ENCODE measurements around the gene FBXL17. TPM values are rescaled to one million over a fixed set of nuclear protein-coding genes. Genes with fewer than 3 reads are reported as not detected.

The FBXL17 gene
- total RNA-seq, 1 experiment from 2014 or later, result 18.2 TPM

- Mint-ChIP-seq H3K4me1 (ENCODE audit: insufficient read depth, unreplicated experiment) (peaks cover 5% of the 10 kb centered on the region), H3K27ac (ENCODE audit: low read depth, unreplicated experiment) (peak overlapping the region; percentile 39), H3K36me3 (ENCODE audit: insufficient read depth, unreplicated experiment) (no peaks in the 10 kb centered on the region), H3K27me3 (ENCODE audit: insufficient read depth, unreplicated experiment) (no peaks in the 10 kb centered on the region), H3K9me3 (ENCODE audit: unreplicated experiment) (no peaks in the 10 kb centered on the region), H3K4me3 (ENCODE audit: unreplicated experiment) (peak overlapping the region; percentile 57)
- BruUV-seq (replicated peaks), result no TSS peak
- POLR2A ChIA-PET, result interaction anchor here (0.8 to 1.6 kb wide), 3 partner anchors 9 to 140 kb away, joined by 3 to 10 read pairs (median 9); no protein-coding TSS in a partner anchor
- intact Hi-C loops (cut with micrococcal nuclease), result no loop called here
- TF ChIP-seq CTCF (IDR thresholded peaks at IDR 0.05; ENCODE audit: unreplicated experiment), result no peak
- CTCF ChIA-PET, result interaction anchor here (1.0 kb wide), 1 partner anchor 24 kb away, joined by 3 read pairs; no protein-coding TSS in a partner anchor
- peak; percentile 49 for DNase-seq (ENCODE audit: unreplicated experiment)
Measured at GRCh38 chr5:107894361-107894760, 487.5 kb downstream of the FBXL17 start.

GRCh38 chr5:107893642-107894041 is 488.3 kb downstream of the FBXL17 start:
- Mint-ChIP-seq H3K27ac (ENCODE audit: low read depth, unreplicated experiment) (peak overlapping the region; percentile 39), H3K4me3 (ENCODE audit: unreplicated experiment) (peak overlapping the region; percentile 57), H3K9me3 (ENCODE audit: unreplicated experiment) (no peaks in the 10 kb centered on the region), H3K4me1 (ENCODE audit: insufficient read depth, unreplicated experiment) (peaks cover 5% of the 10 kb centered on the region), H3K27me3 (ENCODE audit: insufficient read depth, unreplicated experiment) (no peaks in the 10 kb centered on the region), H3K36me3 (ENCODE audit: insufficient read depth, unreplicated experiment) (no peaks in the 10 kb centered on the region)
- DNase-seq (ENCODE audit: unreplicated experiment), result peak; percentile 91
- intact Hi-C loops (cut with micrococcal nuclease), result no loop called here
- TF ChIP-seq CTCF (IDR thresholded peaks at IDR 0.05; ENCODE audit: unreplicated experiment), result no peak
- CTCF ChIA-PET, result no interaction called here
- BruUV-seq (replicated peaks), result no TSS peak
- POLR2A ChIA-PET, result interaction anchor here (0.8 to 1.6 kb wide), 3 partner anchors 10 to 140 kb away, joined by 3 to 10 read pairs (median 9); no protein-coding TSS in a partner anchor

- no peak for TF ChIP-seq CTCF (IDR thresholded peaks at IDR 0.05; ENCODE audit: unreplicated experiment)
- CTCF ChIA-PET, result no interaction called here
- POLR2A ChIA-PET, result no interaction called here
- no peaks in the 10 kb centered on the region for H3K27me3 Mint-ChIP-seq (ENCODE audit: insufficient read depth, unreplicated experiment)
- intact Hi-C loops (cut with micrococcal nuclease), result loop anchor here (10.0 kb wide), 1 partner anchor 455 kb away; no protein-coding TSS in a partner anchor
- no TSS peak for BruUV-seq (replicated peaks)
- H3K9me3 Mint-ChIP-seq (ENCODE audit: unreplicated experiment), result no peaks in the 10 kb centered on the region
- peak; percentile 21 for DNase-seq (ENCODE audit: unreplicated experiment)
- H3K36me3 Mint-ChIP-seq (ENCODE audit: insufficient read depth, unreplicated experiment), result peaks cover 6% of the 10 kb centered on the region
- H3K4me1 Mint-ChIP-seq (ENCODE audit: insufficient read depth, unreplicated experiment), result peaks cover 5% of the 10 kb centered on the region
- H3K27ac Mint-ChIP-seq (ENCODE audit: low read depth, unreplicated experiment), result no peak overlapping the region
- H3K4me3 Mint-ChIP-seq (ENCODE audit: unreplicated experiment), result no peak overlapping the region
Measured at GRCh38 chr5:107889387-107889786, 492.5 kb downstream of the FBXL17 start.

GRCh38 chr5:107888541-107888940 is 493.4 kb downstream of the FBXL17 start:
- H3K36me3 Mint-ChIP-seq (ENCODE audit: insufficient read depth, unreplicated experiment), result peaks cover 6% of the 10 kb centered on the region
- ChIA-PET CTCF (interaction anchor here (0.6 kb wide), 1 partner anchor 28 kb away, joined by 4 read pairs; no protein-coding TSS in a partner anchor), POLR2A (no interaction called here)
- no peak for DNase-seq (ENCODE audit: unreplicated experiment)
- no peaks in the 10 kb centered on the region for H3K27me3 Mint-ChIP-seq (ENCODE audit: insufficient read depth, unreplicated experiment)
- H3K4me1 Mint-ChIP-seq (ENCODE audit: insufficient read depth, unreplicated experiment), result no peaks in the 10 kb centered on the region
- intact Hi-C loops (cut with micrococcal nuclease), result loop anchor here (10.0 kb wide), 1 partner anchor 456 kb away; no protein-coding TSS in a partner anchor
- no TSS peak for BruUV-seq (replicated peaks)
- H3K9me3 Mint-ChIP-seq (ENCODE audit: unreplicated experiment), result no peaks in the 10 kb centered on the region
- H3K4me3 Mint-ChIP-seq (ENCODE audit: unreplicated experiment), result no peak overlapping the region
- no peak for TF ChIP-seq CTCF (IDR thresholded peaks at IDR 0.05; ENCODE audit: unreplicated experiment)
- no peak overlapping the region for H3K27ac Mint-ChIP-seq (ENCODE audit: low read depth, unreplicated experiment)
